SKM-1 treated with dmso at 0.1 percent for 144 hours (cell line): ENCODE measurements around the gene ATG7.
"Not testable (repeated sequence)": the region's sequence is repeated elsewhere in the genome, so short reads cannot be mapped to it uniquely, and the experiment has no call there.

ENCODE experiments used
- DNase-seq: peaks from one replicate; lab custom pipeline; 2025; ENCODE audit not compliant: unreplicated experiment; lab: John Stamatoyannopoulos, UW

The ATG7 gene

DNA sequence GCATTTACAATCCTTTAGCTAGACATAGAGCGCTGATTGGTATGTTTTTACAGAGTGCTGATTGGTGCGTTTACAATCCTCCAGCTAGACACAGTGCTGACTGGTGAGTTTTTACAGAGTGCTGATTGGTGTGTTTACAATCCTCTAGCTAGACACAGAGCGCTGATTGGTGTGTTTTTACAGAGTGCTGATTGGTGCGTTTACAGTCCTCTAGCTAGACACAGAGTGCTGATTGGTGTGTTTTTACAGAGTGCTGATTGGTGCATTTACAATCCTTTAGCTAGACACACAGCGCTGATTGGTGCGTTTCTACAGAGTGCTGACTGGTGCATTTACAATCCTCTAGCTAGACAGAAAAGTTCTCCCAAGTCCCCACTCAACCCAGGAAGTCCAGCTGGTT lies 76.7 kb downstream of the ATG7 start:
- not testable (repeated sequence) for DNase-seq

DNA sequence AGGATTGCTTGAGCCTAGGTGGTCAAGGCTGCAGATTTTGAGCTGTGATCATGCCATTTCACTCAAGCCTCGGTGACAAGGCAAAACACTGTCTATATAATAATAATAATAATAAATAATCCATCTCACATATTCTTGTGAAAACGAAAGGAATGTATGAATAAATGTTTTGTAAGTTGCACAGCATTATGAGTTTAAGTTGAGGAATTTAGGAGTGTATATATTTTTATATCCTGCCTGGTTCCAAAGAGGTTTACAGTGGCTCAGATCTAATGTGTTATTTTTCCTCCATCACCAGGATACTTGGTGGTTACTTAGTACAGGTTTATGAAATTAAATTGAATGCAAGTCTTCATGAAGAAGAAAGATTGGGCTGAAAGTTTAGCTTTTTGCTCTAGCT lies 77.2 kb downstream of the ATG7 start:
- no peak for DNase-seq

- no peak for DNase-seq
Observed at GRCh38 chr3:11350374-11350773, 78.2 kb downstream of the ATG7 start.

DNA sequence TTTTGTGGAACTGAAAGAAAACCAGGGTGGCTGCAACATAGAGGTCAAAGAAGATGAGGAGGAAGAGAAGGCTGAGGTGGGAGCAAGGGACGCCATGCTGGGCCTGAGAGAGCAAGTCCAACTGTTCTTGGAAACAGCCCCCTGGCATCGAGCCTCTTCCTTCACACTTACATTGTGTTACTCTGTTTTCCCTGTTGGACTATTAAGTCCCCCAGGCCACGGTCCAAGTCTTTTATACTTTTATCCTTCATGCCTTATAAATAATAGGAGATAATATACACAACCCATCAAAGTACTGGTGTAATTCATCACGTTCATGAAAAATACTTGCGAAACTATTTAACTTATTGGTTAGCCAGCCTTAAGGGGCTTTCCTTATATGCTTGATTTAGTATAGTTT lies 79.3 kb downstream of the ATG7 start:
- no peak for DNase-seq

DNA sequence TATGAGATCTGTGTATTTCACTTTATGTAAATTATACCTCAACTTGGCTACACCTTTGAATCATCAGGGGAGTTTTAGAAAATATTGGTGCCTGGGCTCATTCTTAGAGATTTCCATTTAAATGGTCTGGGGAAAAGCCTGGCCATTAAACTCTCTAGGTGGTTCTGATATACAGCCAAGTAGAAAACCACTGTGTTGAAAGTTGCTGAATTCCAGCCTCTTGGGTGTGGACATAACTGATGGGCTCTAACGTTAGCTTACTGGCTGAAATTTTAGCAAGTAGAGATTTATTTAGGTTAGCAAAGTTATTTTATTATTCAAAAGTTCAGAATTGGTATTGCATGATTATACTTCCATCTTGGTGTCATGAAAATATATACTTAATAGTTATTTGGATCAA lies 84.1 kb downstream of the ATG7 start:
- DNase-seq, result no peak

DNA sequence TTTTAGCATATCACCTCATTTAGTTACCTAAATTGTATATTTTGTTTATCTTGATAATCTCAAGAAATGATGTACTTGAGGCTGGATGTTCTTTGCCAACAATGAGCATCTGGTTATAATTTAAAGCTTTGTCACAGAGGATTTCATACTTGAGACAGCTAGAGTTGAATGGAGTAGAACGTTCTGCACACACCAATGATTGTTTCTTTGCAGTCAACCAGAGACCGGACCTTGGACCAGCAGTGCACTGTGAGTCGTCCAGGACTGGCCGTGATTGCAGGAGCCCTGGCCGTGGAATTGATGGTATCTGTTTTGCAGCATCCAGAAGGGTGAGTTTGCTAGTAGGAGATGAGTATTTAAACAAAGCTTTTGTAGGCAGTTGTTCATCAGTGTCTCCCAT lies 90.4 kb downstream of the ATG7 start:
- DNase-seq, result no peak

DNA sequence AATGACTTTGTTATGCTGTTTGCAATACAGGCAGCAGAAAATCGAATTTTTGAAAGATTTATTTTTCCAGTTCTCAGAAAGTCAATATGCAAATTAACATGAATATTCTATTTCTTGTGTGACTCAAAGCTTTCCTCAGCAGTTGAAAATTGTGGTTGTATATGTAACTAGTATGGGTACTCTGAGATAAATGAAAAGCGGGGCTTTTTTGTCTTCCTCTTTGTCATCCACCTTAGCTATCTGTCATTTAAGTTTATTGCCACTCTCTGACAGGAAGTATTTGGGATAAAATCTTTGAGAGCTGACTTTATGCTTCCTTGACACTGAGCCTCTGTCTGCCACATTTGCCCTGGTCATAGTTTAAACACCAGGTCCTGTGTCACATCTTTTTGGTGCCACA lies 91.5 kb downstream of the ATG7 start:
- no peak for DNase-seq

- no peak for DNase-seq
Observed at GRCh38 chr3:11364181-11364580, 92.0 kb downstream of the ATG7 start.

- DNase-seq, result peak; percentile 22
Observed at GRCh38 chr3:11367143-11367693, 95.0 kb downstream of the ATG7 start.

GRCh38 chr3:11370191-11370590 lies 98.0 kb downstream of the ATG7 start:
- no peak for DNase-seq

- no peak for DNase-seq
Observed at GRCh38 chr3:11370966-11371365, 98.8 kb downstream of the ATG7 start.

- DNase-seq, result no peak
Observed at GRCh38 chr3:11371747-11372146, 99.5 kb downstream of the ATG7 start.

DNA sequence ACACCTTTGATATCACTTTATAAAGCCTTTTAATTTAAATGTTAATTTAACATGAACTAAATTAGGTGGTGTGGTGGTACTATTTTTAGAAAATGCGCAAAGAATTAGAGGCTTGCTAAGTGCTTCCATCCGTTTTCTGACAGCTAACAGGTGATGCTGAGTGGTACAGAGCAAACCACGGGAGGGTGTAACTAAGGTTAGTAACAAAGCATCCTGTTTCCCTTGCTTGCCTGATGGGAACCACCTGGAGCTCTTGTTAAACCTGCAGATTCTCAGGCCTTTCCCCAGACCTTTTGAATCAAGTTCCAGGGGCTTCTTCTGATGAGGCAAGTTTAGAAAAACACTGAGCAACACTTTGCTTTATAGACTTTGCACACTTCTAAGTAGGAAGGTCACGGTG lies 101.0 kb downstream of the ATG7 start:
- DNase-seq, result no peak

DNA sequence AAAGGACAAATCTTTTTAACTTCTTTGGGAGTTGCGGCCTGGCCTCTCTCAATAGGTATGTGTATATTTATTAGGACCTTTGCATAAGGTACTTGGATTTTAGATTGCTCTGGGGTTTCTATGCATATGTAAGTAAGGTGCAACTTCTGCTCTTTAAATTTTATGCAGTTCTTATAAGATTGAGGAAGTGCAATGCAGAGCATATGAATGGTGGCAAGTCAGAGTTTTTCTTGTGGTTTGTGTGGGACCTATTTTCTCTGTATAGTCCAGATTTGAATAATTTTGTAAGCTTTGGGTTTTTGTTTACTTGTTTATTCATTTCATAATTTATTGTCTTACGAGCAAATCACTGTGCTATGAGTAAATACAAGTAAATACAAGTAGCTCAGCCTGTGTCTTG lies 101.5 kb downstream of the ATG7 start:
- DNase-seq, result no peak

DNA sequence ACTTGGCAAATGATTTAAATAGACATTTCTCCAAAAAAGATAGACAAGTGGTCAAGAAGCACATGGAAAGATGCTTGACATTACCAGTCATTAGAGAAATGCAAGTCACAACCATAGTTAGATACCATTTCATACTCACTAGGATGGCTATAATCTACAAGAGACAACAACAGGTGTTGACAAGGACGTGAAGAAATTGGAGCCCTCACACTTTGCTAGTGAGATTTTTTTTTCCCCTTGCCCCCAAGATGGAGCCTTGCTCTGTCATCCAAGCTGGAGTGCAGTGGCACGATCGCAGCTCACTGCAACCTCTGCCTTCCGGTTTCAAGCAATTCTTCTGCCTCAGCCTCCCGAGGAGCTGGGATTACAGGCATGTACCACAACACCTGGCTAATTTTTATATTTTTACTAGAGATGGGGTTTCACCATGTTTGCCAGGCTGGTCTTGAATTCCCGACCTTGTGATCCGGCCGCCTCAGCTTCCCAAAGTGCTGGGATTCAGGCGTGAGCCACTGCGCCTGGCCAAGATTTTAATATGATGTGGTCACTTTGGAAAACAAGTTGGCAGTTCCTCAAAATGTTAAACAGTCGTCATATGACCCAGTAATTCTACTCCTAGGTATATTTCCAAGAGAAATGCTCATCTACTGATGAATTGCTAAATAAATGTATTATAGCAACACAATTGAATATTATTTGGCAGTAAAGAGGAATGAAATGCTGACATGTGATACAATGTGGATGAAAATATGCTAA lies 103.3 kb downstream of the ATG7 start:
- DNase-seq, result no peak

GRCh38 chr3:11377719-11378118 lies 105.5 kb downstream of the ATG7 start:
- DNase-seq, result no peak

DNA sequence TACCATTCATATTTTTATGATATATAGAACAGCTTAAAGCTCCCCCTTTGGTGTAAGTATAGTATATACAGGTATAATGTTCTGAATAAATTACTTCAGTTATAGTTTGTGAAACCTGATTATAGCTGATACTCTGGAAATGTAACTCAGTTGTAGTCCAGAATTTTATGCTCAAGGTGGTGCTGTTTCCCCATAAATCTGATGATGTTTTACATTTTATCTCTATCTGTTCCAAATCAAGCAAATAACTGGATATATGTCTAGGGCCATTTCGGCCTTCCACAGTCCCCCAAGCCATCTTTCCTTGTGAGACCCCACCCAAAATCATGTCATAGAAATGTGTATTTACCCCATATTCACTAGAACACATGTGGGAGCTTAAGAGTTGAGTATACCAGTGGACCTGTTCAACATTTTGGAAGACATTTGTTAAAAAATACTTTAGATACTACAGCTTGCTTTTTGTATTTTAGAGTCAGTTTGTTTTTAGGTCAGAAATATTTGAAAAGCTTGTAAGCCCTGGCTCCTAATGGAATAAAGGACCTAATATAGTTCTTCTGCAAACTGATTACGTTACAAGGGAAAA lies 107.1 kb downstream of the ATG7 start:
- no peak for DNase-seq

DNA sequence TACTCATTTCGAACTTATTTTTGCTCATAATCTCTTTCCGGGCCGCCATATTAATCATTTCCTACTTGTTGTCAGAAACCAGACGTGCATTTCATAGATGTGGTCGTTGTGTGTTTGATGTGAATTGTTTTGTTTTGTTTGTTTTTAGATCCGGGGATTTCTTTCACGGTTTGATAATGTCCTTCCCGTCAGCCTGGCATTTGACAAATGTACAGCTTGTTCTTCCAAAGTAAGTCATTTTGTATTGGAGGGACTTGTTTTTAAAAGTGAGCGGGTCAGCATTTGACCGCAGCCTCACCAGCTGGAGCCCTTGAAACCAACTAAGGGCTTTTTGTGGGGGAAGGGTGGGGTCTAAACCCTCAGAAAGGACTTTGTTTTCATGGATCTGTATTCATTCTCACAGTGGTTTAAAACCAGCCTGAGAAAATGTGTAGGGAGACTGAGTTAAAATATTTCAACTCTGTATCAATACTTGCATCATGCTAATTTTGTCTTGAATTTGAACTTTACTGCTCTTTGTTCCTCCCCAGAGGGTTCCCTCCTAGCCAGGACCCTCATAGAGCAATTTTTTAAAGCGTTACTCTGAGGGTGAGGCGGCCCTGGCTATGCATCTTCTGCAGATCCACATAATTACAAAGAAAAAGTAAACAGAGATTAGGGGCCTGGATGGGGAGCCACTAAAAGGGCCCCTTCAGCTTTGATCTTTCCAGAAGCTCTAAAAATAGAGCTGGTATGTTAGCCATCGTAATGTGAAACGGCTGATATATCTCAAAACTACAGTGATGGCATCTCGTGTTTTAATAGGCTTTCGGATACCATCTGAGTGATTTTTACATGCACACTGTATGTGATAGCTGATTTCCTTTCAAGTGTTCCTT lies 107.9 kb downstream of the ATG7 start:
- DNase-seq, result no peak

DNA sequence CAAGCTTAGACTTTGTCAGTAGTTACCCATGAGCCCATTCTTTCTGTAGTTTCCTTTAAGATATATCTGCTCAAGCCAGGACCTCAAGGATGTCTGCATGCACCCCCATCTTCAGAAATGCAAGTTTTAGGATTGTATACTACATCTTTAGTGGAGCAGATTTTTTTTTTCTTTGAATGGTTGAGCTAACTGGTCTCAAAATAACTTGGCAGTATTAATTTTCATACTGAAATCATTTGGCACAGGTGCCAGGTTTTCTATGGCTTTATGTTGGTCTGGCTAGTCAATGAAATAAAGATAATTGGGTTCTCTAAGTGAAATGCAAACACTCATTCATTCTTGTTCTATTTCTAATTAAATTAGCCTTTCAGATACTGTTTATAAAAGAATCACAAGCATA lies 108.9 kb downstream of the ATG7 start:
- DNase-seq, result no peak

- no peak for DNase-seq
Observed at GRCh38 chr3:11381563-11381962, 109.4 kb downstream of the ATG7 start.

- DNase-seq, result no peak
Observed at GRCh38 chr3:11382146-11382745, 110.0 kb downstream of the ATG7 start.
